Trophoblast cell (in vitro differentiated cells and primary cell): Measurements from ENCODE around the gene LEAP2.

ENCODE experiments used
- DNase-seq, 2 donors: peaks; one replicate each; pipeline ENCODE4 v3.0.0-alpha.2; 2016
- H2AFZ ChIP-seq: 2 replicates; pipeline ENCODE4 v1.6.1; 2013; ENCODE audit warnings: low read length, moderate library complexity, mild to moderate bottlenecking; ENCODE audit not compliant: insufficient read depth, poor library complexity
- H2AK5ac ChIP-seq: 2 replicates; pipeline ENCODE4 v1.6.1; 2013; ENCODE audit warnings: mild to moderate bottlenecking, low read length
- H2BK120ac ChIP-seq: 2 replicates; pipeline ENCODE4 v1.6.1; 2013; ENCODE audit warnings: low read length, mild to moderate bottlenecking, moderate library complexity; ENCODE audit not compliant: insufficient read depth, poor library complexity
- H2BK12ac ChIP-seq: 2 replicates; pipeline ENCODE4 v1.6.1; 2013; ENCODE audit warnings: mild to moderate bottlenecking, low read length, moderate library complexity
- H2BK5ac ChIP-seq: 2 replicates; pipeline ENCODE4 v1.6.1; 2013; ENCODE audit warnings: low read length, low read depth, moderate library complexity, mild to moderate bottlenecking; ENCODE audit not compliant: poor library complexity
- H3K14ac ChIP-seq: 2 replicates; pipeline ENCODE4 v1.6.1; 2013; ENCODE audit warnings: mild to moderate bottlenecking, low read length
- H3K18ac ChIP-seq: 2 replicates; pipeline ENCODE4 v1.6.1; 2013; ENCODE audit warnings: mild to moderate bottlenecking, low read length
- H3K23ac ChIP-seq: 2 replicates; pipeline ENCODE4 v1.6.1; 2013; ENCODE audit warnings: low read length
- H3K27ac ChIP-seq: 2 replicates; pipeline ENCODE4 v1.5.1; 2013; ENCODE audit warnings: low read depth, mild to moderate bottlenecking, inconsistent platforms, low read length, moderate library complexity
- H3K27me3 ChIP-seq: 2 replicates; pipeline ENCODE4 v1.6.1; 2013; ENCODE audit warnings: inconsistent platforms, mild to moderate bottlenecking, low read length, moderate library complexity; ENCODE audit not compliant: insufficient read depth
- H3K36me3 ChIP-seq, 2 experiments: 1 replicate in 1 of 2; 2 replicates in 1 of 2; pipeline ENCODE4 v1.6.1; 2013; ENCODE audit warnings: low read length in 2 of 2, mild to moderate bottlenecking in 2 of 2, moderate library complexity in 1 of 2; ENCODE audit not compliant: insufficient read depth in 2 of 2, control insufficient read depth in 1 of 2
- H3K4ac ChIP-seq: 2 replicates; pipeline ENCODE4 v1.6.1; 2013; ENCODE audit warnings: low read depth, mild to moderate bottlenecking, low read length, moderate library complexity
- H3K4me1 ChIP-seq, 2 experiments: 1 replicate in 1 of 2; 2 replicates in 1 of 2; pipeline ENCODE4 v1.6.1; 2013; ENCODE audit warnings: low read length in 2 of 2, mild to moderate bottlenecking in 2 of 2, moderate library complexity in 1 of 2; ENCODE audit not compliant: insufficient read depth in 2 of 2, control insufficient read depth in 1 of 2
- H3K4me2 ChIP-seq: 2 replicates; pipeline ENCODE4 v1.6.1; 2013; ENCODE audit warnings: inconsistent platforms, mild to moderate bottlenecking, low read length, moderate library complexity
- H3K4me3 ChIP-seq: 2 replicates; pipeline ENCODE4 v1.5.1; 2013; ENCODE audit warnings: mild to moderate bottlenecking, low read depth, low read length, inconsistent platforms
- H3K79me1 ChIP-seq: one replicate; pipeline ENCODE4 v1.6.1; 2013; ENCODE audit warnings: low read length
- H3K79me2 ChIP-seq: 2 replicates; pipeline ENCODE4 v1.6.1; 2013; ENCODE audit warnings: low read length, mild to moderate bottlenecking; ENCODE audit not compliant: control insufficient read depth, insufficient read depth, poor library complexity
- H3K9ac ChIP-seq: 2 replicates; pipeline ENCODE4 v1.6.1; 2013; ENCODE audit warnings: mild to moderate bottlenecking, low read length
- H3K9me3 ChIP-seq: 2 replicates; pipeline ENCODE4 v1.6.1; 2013; ENCODE audit warnings: low read depth, mild to moderate bottlenecking, control low read depth, inconsistent platforms, low read length; ENCODE audit not compliant: insufficient read depth
- H4K12ac ChIP-seq: 2 replicates; pipeline ENCODE4 v1.6.1; 2013; ENCODE audit warnings: low read depth, mild to moderate bottlenecking, low read length, moderate library complexity
- H4K8ac ChIP-seq: 2 replicates; pipeline ENCODE4 v1.6.1; 2013; ENCODE audit warnings: low read depth, mild to moderate bottlenecking, low read length, moderate library complexity
- H4K91ac ChIP-seq: one replicate; pipeline ENCODE4 v1.6.1; 2013; ENCODE audit warnings: low read depth, mild to moderate bottlenecking, low read length, moderate library complexity
- WGBS: extraction: QIAGEN DNeasy Blood & Tissue Kit; methylation state at CpG from one replicate; pipeline ENCODE4 v1.1.7; 2013; ENCODE audit warnings: missing lambda C conversion rate; ENCODE audit not compliant: insufficient read length, insufficient coverage; ENCODE audit errors: extremely low coverage; 5-methylcytosine and 5-hydroxymethylcytosine counted together

Gene LEAP2

GRCh38 chr5:132840313-132840712, 33.2 kb upstream of the LEAP2 start:
- H2BK120ac ChIP-seq = no peak overlapping the region
- H3K27me3 ChIP-seq = no peaks in the 10 kb centered on the region
- no peak overlapping the region for H3K18ac ChIP-seq
- no peak overlapping the region for H3K9ac ChIP-seq
- no peak overlapping the region for H3K4me2 ChIP-seq
- no peak overlapping the region for H2AK5ac ChIP-seq
- H4K91ac ChIP-seq = no peak overlapping the region
- H3K4me3 ChIP-seq = no peak overlapping the region
- peaks cover 0 to 5% of the 10 kb centered on the region in 2 experiments for H3K4me1 ChIP-seq
- H3K14ac ChIP-seq = no peak overlapping the region
- H3K36me3 ChIP-seq = no peaks in the 10 kb centered on the region
- no peaks in the 10 kb centered on the region for H3K79me1 ChIP-seq
- no peak overlapping the region for H3K23ac ChIP-seq
- no peaks in the 10 kb centered on the region for H3K9me3 ChIP-seq
- H3K79me2 ChIP-seq = no peaks in the 10 kb centered on the region
- no peak overlapping the region for H4K8ac ChIP-seq
- H2BK5ac ChIP-seq = no peak overlapping the region
- no peak overlapping the region for H2BK12ac ChIP-seq
- no peak for DNase-seq
- no peak overlapping the region for H2AFZ ChIP-seq
- WGBS = no CpG with 5 or more reads among the region's 3 CpGs
- H3K27ac ChIP-seq = no peak overlapping the region
- no peak overlapping the region for H4K12ac ChIP-seq
- H3K4ac ChIP-seq = no peak overlapping the region

GRCh38 chr5:132840896-132841295, 32.6 kb upstream of the LEAP2 start:
- no peak overlapping the region for H3K4ac ChIP-seq
- H4K91ac ChIP-seq = no peak overlapping the region
- DNase-seq = no peak
- no peaks in the 10 kb centered on the region for H3K36me3 ChIP-seq
- H3K27ac ChIP-seq = no peak overlapping the region
- no peak overlapping the region for H3K4me3 ChIP-seq
- no peak overlapping the region for H4K12ac ChIP-seq
- no peak overlapping the region for H4K8ac ChIP-seq
- H3K18ac ChIP-seq = no peak overlapping the region
- peaks cover 0 to 5% of the 10 kb centered on the region in 2 experiments for H3K4me1 ChIP-seq
- no peak overlapping the region for H2BK120ac ChIP-seq
- H2BK5ac ChIP-seq = no peak overlapping the region
- H3K9ac ChIP-seq = no peak overlapping the region
- no peaks in the 10 kb centered on the region for H3K27me3 ChIP-seq
- no peak overlapping the region for H3K23ac ChIP-seq
- H3K9me3 ChIP-seq = no peaks in the 10 kb centered on the region
- H2BK12ac ChIP-seq = no peak overlapping the region
- H3K79me1 ChIP-seq = no peaks in the 10 kb centered on the region
- no peak overlapping the region for H2AFZ ChIP-seq
- no peak overlapping the region for H2AK5ac ChIP-seq
- WGBS = no CpG with 5 or more reads among the region's 1 CpG
- H3K14ac ChIP-seq = no peak overlapping the region
- H3K4me2 ChIP-seq = no peak overlapping the region
- no peaks in the 10 kb centered on the region for H3K79me2 ChIP-seq

- H2BK120ac ChIP-seq = no peak overlapping the region
- WGBS = no CpG with 5 or more reads among the region's 4 CpGs
- peaks cover 0 to 5% of the 10 kb centered on the region in 2 experiments for H3K4me1 ChIP-seq
These were observed 32.2 kb upstream of the LEAP2 start for GRCh38 chr5:132841305-132841704.

GRCh38 chr5:132848270-132848669, 25.2 kb upstream of the LEAP2 start:
- Histone ChIP-seq H3K14ac (no peak overlapping the region), H3K18ac (no peak overlapping the region), H4K12ac (no peak overlapping the region), H2AFZ (no peak overlapping the region), H3K4me1 (no peaks in the 10 kb centered on the region), H3K79me2 (no peaks in the 10 kb centered on the region), H3K4ac (no peak overlapping the region), H3K9ac (no peak overlapping the region), H2BK12ac (no peak overlapping the region), H3K27ac (no peak overlapping the region), H3K9me3 (no peaks in the 10 kb centered on the region), H4K91ac (no peak overlapping the region), H3K27me3 (no peaks in the 10 kb centered on the region), H4K8ac (no peak overlapping the region), H3K36me3 (no peaks in the 10 kb centered on the region), H3K23ac (no peak overlapping the region), H2BK120ac (no peak overlapping the region), H2BK5ac (no peak overlapping the region), H3K4me2 (no peak overlapping the region), H2AK5ac (no peak overlapping the region), H3K79me1 (no peaks in the 10 kb centered on the region), H3K4me3 (no peak overlapping the region)
- WGBS = no CpG with 5 or more reads among the region's 8 CpGs
- no peak for DNase-seq

More at GRCh38 chr5:132841305-132841704, 32.2 kb upstream of the LEAP2 start:
- no peak overlapping the region for H3K27ac ChIP-seq
- H2BK5ac ChIP-seq = no peak overlapping the region
- no peak overlapping the region for H3K18ac ChIP-seq
- no peaks in the 10 kb centered on the region for H3K27me3 ChIP-seq
- H3K14ac ChIP-seq = no peak overlapping the region
- H2BK12ac ChIP-seq = no peak overlapping the region
- H3K79me1 ChIP-seq = no peaks in the 10 kb centered on the region
- H4K8ac ChIP-seq = no peak overlapping the region
- no peaks in the 10 kb centered on the region for H3K9me3 ChIP-seq
- H3K23ac ChIP-seq = no peak overlapping the region
- H3K9ac ChIP-seq = no peak overlapping the region
- no peak overlapping the region for H4K91ac ChIP-seq
- no peak overlapping the region for H3K4me3 ChIP-seq
- H3K4me2 ChIP-seq = no peak overlapping the region
- no peak overlapping the region for H2AK5ac ChIP-seq
- DNase-seq = peak; percentile 63 to 68
- H3K36me3 ChIP-seq = no peaks in the 10 kb centered on the region
- no peak overlapping the region for H3K4ac ChIP-seq
- no peaks in the 10 kb centered on the region for H3K79me2 ChIP-seq
- no peak overlapping the region for H2AFZ ChIP-seq
- H4K12ac ChIP-seq = no peak overlapping the region
